DND-41 (cell line): ENCODE measurements around the gene OR14A16.

ENCODE experiments used
- CTCF ChIP-seq: IDR thresholded peaks from 2 replicates; pipeline ENCODE4 v1.5.1; 2012; ENCODE audit warnings: borderline replicate concordance, low read length, moderate library complexity, mild to moderate bottlenecking; ENCODE audit not compliant: poor library complexity, severe bottlenecking; ENCODE audit errors: extremely low read depth
- EZH2 ChIP-seq: IDR thresholded peaks from 3 replicates; pipeline ENCODE4 v1.6.1; 2012; ENCODE audit warnings: borderline replicate concordance, low read depth, mild to moderate bottlenecking, moderate library complexity, low read length, inconsistent platforms; ENCODE audit not compliant: severe bottlenecking

- TF ChIP-seq CTCF (no peak), EZH2 (no peak)
Observed at GRCh38 chr1:247812637-247813036, 11.3 kb downstream of the OR14A16 start.
